B cell (primary cell): ENCODE data around the gene TMPRSS5. TPM values are rescaled to one million over a fixed set of nuclear protein-coding genes. Genes with fewer than 3 reads are reported as not detected.

Experiments
- ATAC-seq: fragments of 200-7000 bp; cut with Tn5 transposase; one replicate; pipeline ENCODE4 v1.10.0; 2021; ENCODE audit warnings: low read depth, mild to moderate bottlenecking, moderate number of reproducible peaks, moderate library complexity
- CTCF ChIA-PET: fragments of 350-600 bp; sonication (Branson Sonifier 250); formaldehyde crosslinking; loops from one replicate; lab custom pipeline; 2021; ENCODE audit warnings: antibody characterized with exemption, inconsistent platforms; lab: Charles Lee
- POLR2A ChIA-PET: fragments of 350-600 bp; sonication (Branson Sonifier 250); formaldehyde crosslinking; loops from one replicate; lab custom pipeline; 2021; ENCODE audit warnings: antibody characterized with exemption; lab: Charles Lee
- DNase-seq: peaks from one replicate; pipeline ENCODE4 v3.0.0; 2013
- H2AFZ ChIP-seq: 2 replicates; pipeline ENCODE4 v1.6.1; 2012; ENCODE audit warnings: mild to moderate bottlenecking, low read depth, low read length; ENCODE audit not compliant: insufficient read depth, poor library complexity, severe bottlenecking
- H3K27ac ChIP-seq, 2 donors: 1 replicate in 1 of 2; 2 replicates in 1 of 2; pipeline ENCODE4 v1.5.1; 2012 to 2013; ENCODE audit warnings: low read length in 2 of 2, mild to moderate bottlenecking in 2 of 2, moderate library complexity in 1 of 2
- H3K27me3 ChIP-seq, 4 experiments: fragments of 200-600 bp in 1 of 4; sonication (generic) in 1 of 4; replicated peaks in 1 of 4; 1 replicate in 2 of 4; 2 replicates in 2 of 4; pipeline versions ENCODE4 v1.6.1 to v1.7.0; 2013 to 2016; ENCODE audit warnings: low read length in 3 of 4, mild to moderate bottlenecking in 2 of 4, mixed read lengths in 1 of 4, moderate library complexity in 1 of 4; ENCODE audit not compliant: insufficient read depth in 4 of 4, control insufficient read depth in 3 of 4; ENCODE audit errors: control extremely low read depth in 1 of 4
- H3K36me3 ChIP-seq, 2 experiments: replicated peaks in 1 of 2; 1 replicate in 1 of 2; 2 replicates in 1 of 2; pipeline versions ENCODE4 v1.6.1 to v1.7.1; 2013; ENCODE audit warnings: low read length in 1 of 2; ENCODE audit not compliant: insufficient read depth in 2 of 2, control insufficient read depth in 1 of 2; ENCODE audit errors: control extremely low read depth in 1 of 2, extremely low read depth in 1 of 2
- H3K4me1 ChIP-seq, 2 donors: fragments of 200-600 bp in 1 of 2; sonication (generic) in 1 of 2; 1 replicate in 1 of 2; 2 replicates in 1 of 2; pipeline versions ENCODE4 v1.5.1 to v1.6.1; 2013 to 2017; ENCODE audit warnings: low read length in 2 of 2; ENCODE audit not compliant: control insufficient read depth in 2 of 2, insufficient read depth in 2 of 2
- H3K4me2 ChIP-seq: replicated peaks from 2 replicates; pipeline ENCODE3; 2012; ENCODE audit warnings: mild to moderate bottlenecking, low read depth, low read length; ENCODE audit not compliant: poor library complexity, severe bottlenecking
- H3K4me3 ChIP-seq, 5 experiments: fragments of 200-600 bp in 1 of 5; sonication (generic) in 1 of 5; 1 replicate in 3 of 5; 2 replicates in 2 of 5; pipeline versions ENCODE4 v1.5.1 to v1.7.0; 2011 to 2016; ENCODE audit warnings: low read length in 4 of 5, mild to moderate bottlenecking in 4 of 5, low read depth in 2 of 5, control low read depth in 1 of 5, moderate library complexity in 1 of 5; ENCODE audit not compliant: insufficient read depth in 1 of 5; ENCODE audit errors: control extremely low read depth in 1 of 5, extremely low read depth in 1 of 5
- H3K79me2 ChIP-seq: fragments of 200-600 bp; sonication (generic); one replicate; pipeline ENCODE4 v1.6.0; 2016; ENCODE audit warnings: low read length; ENCODE audit not compliant: control insufficient read depth, insufficient read depth
- H3K9ac ChIP-seq: fragments of 200-600 bp; sonication (generic); 2 replicates; pipeline ENCODE4 v1.6.1; 2017; ENCODE audit warnings: mild to moderate bottlenecking, low read length, moderate library complexity
- H3K9me3 ChIP-seq, 3 donors: one replicate each; pipeline versions ENCODE4 v1.6.1 to v1.7.1; 2013; ENCODE audit warnings: low read length in 2 of 3; ENCODE audit not compliant: control insufficient read depth in 2 of 3, insufficient read depth in 1 of 3; ENCODE audit errors: control extremely low read depth in 1 of 3
- H4K20me1 ChIP-seq: 2 replicates; pipeline ENCODE4 v1.6.0; 2012; ENCODE audit warnings: mild to moderate bottlenecking, low read length; ENCODE audit not compliant: insufficient read depth, control insufficient read depth, poor library complexity, severe bottlenecking
- H3K27ac Mint-ChIP-seq: one replicate; pipeline ENCODE4 v1.8.0; 2021; ENCODE audit warnings: mixed read lengths
- H3K27me3 Mint-ChIP-seq: one replicate; pipeline ENCODE4 v1.8.0; 2021; ENCODE audit warnings: mixed read lengths
- H3K4me1 Mint-ChIP-seq: one replicate; pipeline ENCODE4 v1.8.0; 2021; ENCODE audit warnings: mixed read lengths
- H3K4me3 Mint-ChIP-seq: one replicate; pipeline ENCODE4 v1.8.0; 2021; ENCODE audit warnings: mixed read lengths
- H3K9me3 Mint-ChIP-seq: one replicate; pipeline ENCODE4 v1.8.0; 2022; ENCODE audit warnings: mixed read lengths; ENCODE audit not compliant: insufficient read depth
- EZH2 ChIP-seq: IDR thresholded peaks from 2 replicates; pipeline ENCODE4 v1.6.1; 2012; ENCODE audit warnings: borderline replicate concordance, low read depth, mild to moderate bottlenecking, moderate library complexity, low read length; ENCODE audit not compliant: insufficient read depth, poor library complexity, severe bottlenecking
- WGBS: methylation state at CpG from one replicate; pipeline ENCODE4 v1.1.5; 2013; ENCODE audit warnings: missing lambda C conversion rate; ENCODE audit not compliant: insufficient coverage; 5-methylcytosine and 5-hydroxymethylcytosine counted together
- intact Hi-C: fragments of 100-400 bp; cut with micrococcal nuclease; formaldehyde crosslinking; loops from one replicate; pipeline ENCODE4 v1.10.0; 2022
- polyA plus RNA-seq: library from polyadenylated mRNA; depleted of rRNA; stranded (reverse); fragments of >200 nt; gene quantifications from 2 replicates; pipeline ENCODE4 v1.2.3, GENCODE V29; 2012
- total RNA-seq, 2 donors: library from RNA; stranded (reverse); fragments of 120-200 nt in 1 of 2; gene quantifications; 1 replicate in 1 of 2; 2 replicates in 1 of 2; pipeline versions ENCODE4 v1.2.3 to v1.2.4, GENCODE V29; 2013 to 2022
- TF ChIP-seq, protein P1 (sequence below): fragments of 200-600 bp; IDR thresholded peaks from one replicate; pipeline ENCODE4 v1.8.0; 2022; ENCODE audit warnings: antibody characterized with exemption, mild to moderate bottlenecking

TMPRSS5 gene
- total and polyA plus RNA-seq, 2 donors (not counting 1 experiment from before 2014, with no cell fraction given): 0.74 to 0.86 TPM

- DNase-seq (no peak), ATAC-seq (no peak)
- Histone ChIP-seq H3K36me3 (no peaks in the 10 kb centered on the region), H3K79me2 (no peaks in the 10 kb centered on the region), H3K9me3 (peaks cover 0 to 10% (median 0%) of the 10 kb centered on the region in 3 donors), H3K27me3 (peaks cover 0 to 3% (median 0%) of the 10 kb centered on the region in 4 experiments), H2AFZ (no peak overlapping the region), H3K27ac (no peak overlapping the region), H3K4me3 (no peak overlapping the region), H4K20me1 (no peaks in the 10 kb centered on the region), H3K9ac (no peak overlapping the region), H3K4me2 (no peak overlapping the region), H3K4me1 (no peaks in the 10 kb centered on the region)
- no peak overlapping the region for H3K27ac Mint-ChIP-seq
- WGBS: 92% methylated on average over 20 of the region's 20 CpGs
- ChIA-PET CTCF (no interaction called here), POLR2A (no interaction called here)
- intact Hi-C loops: no loop called here
- H3K4me1 Mint-ChIP-seq: no peaks in the 10 kb centered on the region
- peaks cover 14% of the 10 kb centered on the region for H3K27me3 Mint-ChIP-seq
- TF ChIP-seq EZH2: no peak
- TF ChIP-seq, protein P1, sequence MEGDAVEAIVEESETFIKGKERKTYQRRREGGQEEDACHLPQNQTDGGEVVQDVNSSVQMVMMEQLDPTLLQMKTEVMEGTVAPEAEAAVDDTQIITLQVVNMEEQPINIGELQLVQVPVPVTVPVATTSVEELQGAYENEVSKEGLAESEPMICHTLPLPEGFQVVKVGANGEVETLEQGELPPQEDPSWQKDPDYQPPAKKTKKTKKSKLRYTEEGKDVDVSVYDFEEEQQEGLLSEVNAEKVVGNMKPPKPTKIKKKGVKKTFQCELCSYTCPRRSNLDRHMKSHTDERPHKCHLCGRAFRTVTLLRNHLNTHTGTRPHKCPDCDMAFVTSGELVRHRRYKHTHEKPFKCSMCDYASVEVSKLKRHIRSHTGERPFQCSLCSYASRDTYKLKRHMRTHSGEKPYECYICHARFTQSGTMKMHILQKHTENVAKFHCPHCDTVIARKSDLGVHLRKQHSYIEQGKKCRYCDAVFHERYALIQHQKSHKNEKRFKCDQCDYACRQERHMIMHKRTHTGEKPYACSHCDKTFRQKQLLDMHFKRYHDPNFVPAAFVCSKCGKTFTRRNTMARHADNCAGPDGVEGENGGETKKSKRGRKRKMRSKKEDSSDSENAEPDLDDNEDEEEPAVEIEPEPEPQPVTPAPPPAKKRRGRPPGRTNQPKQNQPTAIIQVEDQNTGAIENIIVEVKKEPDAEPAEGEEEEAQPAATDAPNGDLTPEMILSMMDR: no peak
- no peak overlapping the region for H3K4me3 Mint-ChIP-seq
- no peaks in the 10 kb centered on the region for H3K9me3 Mint-ChIP-seq
Observed at GRCh38 chr11:113649311-113649710, 56.8 kb downstream of the TMPRSS5 start.

- WGBS: 100% methylated on average over 1 of the region's 4 CpGs
- DNase-seq: no peak
Observed at GRCh38 chr11:113647856-113648255, 58.3 kb downstream of the TMPRSS5 start.

More at GRCh38 chr11:113647856-113648255, 58.3 kb downstream of the TMPRSS5 start:
- Mint-ChIP-seq H3K4me1 (no peaks in the 10 kb centered on the region), H3K27me3 (peaks cover 8% of the 10 kb centered on the region), H3K9me3 (no peaks in the 10 kb centered on the region), H3K27ac (no peak overlapping the region), H3K4me3 (no peak overlapping the region)
- no peaks in the 10 kb centered on the region for H3K36me3 ChIP-seq
- CTCF ChIA-PET: no interaction called here
- TF ChIP-seq EZH2: no peak
- TF ChIP-seq, protein P1: no peak
- no peaks in the 10 kb centered on the region for H3K4me1 ChIP-seq
- H3K4me3 ChIP-seq: no peak overlapping the region
- intact Hi-C loops: no loop called here
- ATAC-seq: no peak
- H4K20me1 ChIP-seq: no peaks in the 10 kb centered on the region
- peaks cover 0 to 3% (median 0%) of the 10 kb centered on the region in 4 experiments for H3K27me3 ChIP-seq
- H3K9me3 ChIP-seq: peaks cover 0 to 10% (median 0%) of the 10 kb centered on the region in 3 donors
- H3K4me2 ChIP-seq: no peak overlapping the region
- POLR2A ChIA-PET: no interaction called here
- H3K9ac ChIP-seq: no peak overlapping the region
- no peaks in the 10 kb centered on the region for H3K79me2 ChIP-seq
- no peak overlapping the region for H3K27ac ChIP-seq
- no peak overlapping the region for H2AFZ ChIP-seq
